DMS79 (cell line): Measurements from ENCODE around the gene ZBTB38.

Experiments
- DNase-seq: peaks from one replicate; lab custom pipeline; 2025; lab: John Stamatoyannopoulos, UW

ZBTB38 gene

DNA sequence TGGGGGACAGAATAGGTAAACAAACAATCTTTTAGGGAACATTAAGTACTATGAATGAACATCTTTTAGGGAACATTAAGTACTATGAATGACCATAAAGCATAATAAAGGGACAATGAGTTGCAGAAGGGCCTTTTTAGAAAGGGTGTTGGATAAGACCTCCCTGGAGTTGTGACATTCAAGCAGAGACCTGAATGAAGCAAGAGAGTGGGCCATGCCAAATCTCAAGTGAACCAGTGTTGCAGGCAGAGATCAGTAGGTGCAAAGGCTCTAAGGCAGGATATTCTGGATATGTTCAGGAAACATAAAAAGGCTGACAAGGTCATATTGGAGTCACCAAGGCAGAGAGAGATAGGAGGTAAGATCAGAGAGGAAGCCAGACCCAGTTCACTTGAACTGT, 29.4 kb upstream of the ZBTB38 start:
- DNase-seq, result no peak

DNA sequence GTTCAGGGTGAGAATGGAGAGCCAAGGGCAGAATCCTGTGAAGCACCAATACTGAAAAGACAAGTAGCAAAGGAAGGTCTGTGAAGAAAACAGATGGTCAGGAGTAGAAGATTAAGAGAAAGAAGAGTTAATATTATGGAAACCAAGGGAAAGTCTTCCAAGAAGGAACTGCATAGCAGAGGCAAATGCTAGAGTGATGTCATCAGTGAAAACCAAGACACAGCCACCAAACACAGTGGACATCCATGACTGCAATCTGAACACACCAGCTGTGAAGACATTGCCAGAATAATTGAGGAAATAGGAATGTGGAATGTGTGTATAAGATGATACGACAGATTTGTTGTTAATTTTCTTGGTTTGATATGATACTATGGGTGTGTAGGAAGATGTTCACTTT, 26.8 kb upstream of the ZBTB38 start:
- DNase-seq, result no peak

DNA sequence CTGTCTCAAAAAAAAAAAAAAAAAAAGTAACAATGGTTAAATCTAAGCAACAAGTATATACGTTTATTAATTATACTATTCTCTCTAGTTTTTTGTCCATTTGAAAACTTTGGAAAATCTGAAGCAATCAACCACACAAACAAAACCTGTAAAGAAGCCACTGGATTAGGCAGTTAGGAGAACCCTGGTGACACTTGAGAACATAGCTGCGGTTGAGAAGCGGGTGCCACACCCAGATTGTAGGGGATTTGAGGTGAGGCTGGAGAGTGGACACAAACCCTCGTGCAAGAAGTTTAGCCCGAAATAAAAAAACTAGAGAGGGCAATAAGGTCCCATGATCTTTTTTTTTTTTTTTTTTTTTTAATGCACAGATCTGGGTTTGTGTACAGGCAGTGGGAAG, 25.9 kb upstream of the ZBTB38 start:
- no peak for DNase-seq

DNA sequence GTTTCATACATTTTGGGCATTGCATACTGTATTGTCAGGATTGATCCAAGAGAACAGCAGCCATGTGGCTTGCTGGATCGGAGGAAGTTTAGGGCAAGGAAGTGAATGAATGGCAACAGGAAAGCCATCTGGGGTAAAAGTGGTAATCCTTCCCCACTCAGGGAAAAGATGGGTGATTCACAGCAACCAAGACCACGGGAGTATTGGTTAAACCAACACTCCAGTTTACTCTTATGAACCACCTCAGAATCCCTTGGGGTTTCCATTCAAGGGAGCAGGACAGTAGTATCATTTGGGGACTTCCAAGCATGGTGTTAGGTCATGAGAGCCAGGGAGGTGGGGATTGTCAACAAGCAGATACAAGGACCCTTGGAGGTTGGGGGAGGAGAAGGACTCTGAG, 25.2 kb upstream of the ZBTB38 start:
- DNase-seq, result no peak

DNA sequence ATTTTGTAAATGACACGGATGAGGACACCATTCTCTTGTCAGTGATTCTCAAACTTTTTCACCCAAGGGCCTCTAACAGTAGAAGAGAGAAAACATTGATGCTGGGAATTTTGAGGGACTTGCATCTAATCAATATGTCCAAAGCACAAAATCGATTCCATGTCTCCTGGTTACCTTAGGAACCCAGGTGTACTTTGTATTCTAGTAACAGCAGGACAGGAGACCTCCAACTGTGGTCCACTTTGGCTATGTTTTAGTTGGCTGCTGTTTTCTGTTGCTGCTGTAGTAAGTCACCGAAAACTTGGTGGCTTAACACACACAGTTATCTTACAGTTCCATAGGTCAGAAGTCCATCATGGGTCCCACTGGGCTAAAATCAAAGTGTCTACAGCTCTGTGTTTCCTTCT, 24.4 kb upstream of the ZBTB38 start:
- DNase-seq, result no peak

DNA sequence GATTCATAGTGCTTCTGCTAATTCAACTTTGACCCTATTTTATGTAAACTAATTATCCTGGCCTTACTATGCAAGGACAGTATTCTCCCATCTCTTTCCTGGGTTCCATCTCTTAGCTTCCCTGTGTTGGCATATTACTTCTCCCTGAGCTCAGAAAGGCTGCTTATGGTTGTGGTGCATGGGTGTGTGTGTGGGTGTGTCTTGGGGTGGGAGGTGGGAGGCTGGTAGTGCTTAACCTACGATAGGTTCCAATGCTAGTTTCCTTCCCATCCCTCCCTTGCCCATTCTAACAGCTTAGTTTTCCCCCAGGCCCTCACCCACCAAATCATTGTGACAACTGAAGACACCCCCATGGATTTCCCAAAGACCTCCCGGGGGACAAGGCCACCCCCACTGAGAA, 22.8 kb upstream of the ZBTB38 start:
- no peak for DNase-seq

DNA sequence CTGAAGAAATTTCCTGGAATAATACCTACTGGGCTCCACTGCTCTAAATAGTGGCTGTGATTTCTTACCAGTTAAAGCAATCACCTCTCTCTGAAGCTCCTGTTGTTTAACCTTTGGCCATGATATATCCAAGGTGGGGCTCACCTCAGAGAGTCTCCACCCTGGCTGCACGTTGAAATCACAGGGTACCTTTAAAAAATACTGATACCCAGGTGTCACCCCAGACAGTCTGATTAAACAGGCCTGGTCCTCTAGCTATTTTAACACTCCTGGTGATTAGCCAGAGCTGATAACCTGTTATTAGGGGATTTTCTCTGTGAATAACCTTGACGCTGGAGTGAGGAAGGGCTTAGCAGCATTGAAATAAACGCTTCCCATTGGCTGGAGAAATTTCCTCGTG, 22.3 kb upstream of the ZBTB38 start:
- no peak for DNase-seq

DNA sequence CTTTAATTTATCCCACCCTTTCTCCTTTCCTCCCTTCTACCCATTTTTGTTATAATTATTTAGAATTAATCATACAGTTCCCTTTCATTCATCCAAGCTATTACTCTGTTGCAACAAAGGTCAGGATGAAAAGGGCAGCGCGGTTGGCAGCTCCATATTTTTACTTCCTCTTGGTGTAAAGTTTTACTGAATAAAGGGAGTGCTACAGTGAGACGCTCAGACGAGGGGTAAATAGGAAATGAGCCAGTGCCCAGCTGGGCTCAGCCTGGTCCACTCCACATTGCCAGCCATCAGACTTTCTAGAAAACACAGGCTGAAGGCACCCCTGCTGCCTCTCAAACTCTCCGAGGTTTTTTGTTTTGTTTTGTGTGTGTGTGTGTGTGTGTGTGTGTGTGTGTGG, 21.9 kb upstream of the ZBTB38 start:
- DNase-seq, result no peak

DNA sequence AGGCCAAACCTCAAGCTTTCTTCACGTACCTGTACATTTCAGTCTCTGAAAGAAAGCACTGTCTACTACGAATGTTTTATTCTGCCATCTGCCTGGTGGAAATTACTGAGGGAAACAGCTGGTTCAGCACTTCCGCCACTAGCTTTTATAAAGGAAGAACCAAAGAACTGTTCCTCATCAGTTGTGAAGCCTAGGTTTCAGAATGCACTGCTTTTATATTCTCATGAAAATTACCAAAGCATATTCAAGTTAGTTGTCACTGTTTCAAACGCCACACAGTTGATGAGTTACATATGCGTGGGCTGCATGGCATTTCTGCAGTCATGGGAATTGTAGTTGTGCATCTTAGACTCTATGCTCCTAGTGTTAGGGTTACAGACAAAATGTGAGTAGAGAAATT, 21.5 kb upstream of the ZBTB38 start:
- no peak for DNase-seq

DNA sequence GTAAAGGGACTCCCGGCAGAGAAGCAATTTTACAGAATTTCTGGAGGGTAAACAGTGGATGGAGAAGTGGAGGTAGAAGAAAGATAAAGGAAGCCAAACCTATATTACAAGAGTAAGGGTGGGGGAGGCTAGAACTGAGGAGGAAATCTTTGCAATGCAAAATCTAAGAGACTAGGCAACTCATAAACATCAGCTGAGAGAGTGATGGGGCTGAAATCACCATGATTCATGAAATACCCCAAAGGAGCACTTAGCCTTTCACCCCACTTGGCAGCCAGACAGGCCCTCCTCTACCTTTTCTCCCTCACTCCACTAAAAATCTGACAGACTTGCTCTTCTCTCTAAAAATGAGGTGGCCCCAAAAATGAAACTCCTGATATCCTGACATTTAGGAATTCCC, 19.5 kb upstream of the ZBTB38 start:
- no peak for DNase-seq

DNA sequence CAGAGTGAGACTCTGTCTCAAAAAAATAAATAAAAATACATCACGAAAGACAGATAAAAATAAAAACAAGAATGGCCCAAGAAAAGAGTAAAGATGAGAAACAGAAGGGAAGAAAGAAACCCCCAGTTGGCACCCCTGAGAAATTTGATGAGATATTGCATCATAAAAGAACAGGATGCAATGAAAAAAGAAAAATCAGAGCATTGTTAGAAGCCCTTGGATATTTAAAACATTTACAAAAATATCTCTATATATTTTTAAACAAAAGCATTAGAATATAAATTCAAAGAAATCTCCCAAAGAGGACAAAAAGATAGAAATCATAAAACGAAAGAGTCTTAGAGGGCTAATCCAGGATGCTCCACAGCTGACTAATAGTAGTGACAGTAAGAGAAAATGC, 18.6 kb upstream of the ZBTB38 start:
- DNase-seq, result no peak

DNA sequence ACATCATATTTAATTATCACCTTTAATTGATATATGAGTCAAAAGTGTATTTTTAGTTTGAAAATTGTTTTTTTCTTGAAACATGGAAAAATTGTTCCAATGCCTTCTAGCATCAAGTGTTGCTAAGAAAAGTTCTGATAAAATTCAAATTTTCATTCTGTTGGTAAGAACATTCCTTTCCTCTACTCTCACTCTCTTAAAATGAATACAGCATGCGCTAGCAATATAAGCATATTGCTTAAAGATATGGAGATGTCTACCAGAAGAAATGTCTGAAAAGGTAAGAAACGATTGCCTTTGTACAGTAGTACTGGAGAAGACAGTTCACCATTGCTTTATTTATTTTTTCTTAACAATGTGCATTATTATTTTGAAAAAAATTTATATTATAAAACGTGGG, 17.6 kb upstream of the ZBTB38 start:
- DNase-seq, result no peak

DNA sequence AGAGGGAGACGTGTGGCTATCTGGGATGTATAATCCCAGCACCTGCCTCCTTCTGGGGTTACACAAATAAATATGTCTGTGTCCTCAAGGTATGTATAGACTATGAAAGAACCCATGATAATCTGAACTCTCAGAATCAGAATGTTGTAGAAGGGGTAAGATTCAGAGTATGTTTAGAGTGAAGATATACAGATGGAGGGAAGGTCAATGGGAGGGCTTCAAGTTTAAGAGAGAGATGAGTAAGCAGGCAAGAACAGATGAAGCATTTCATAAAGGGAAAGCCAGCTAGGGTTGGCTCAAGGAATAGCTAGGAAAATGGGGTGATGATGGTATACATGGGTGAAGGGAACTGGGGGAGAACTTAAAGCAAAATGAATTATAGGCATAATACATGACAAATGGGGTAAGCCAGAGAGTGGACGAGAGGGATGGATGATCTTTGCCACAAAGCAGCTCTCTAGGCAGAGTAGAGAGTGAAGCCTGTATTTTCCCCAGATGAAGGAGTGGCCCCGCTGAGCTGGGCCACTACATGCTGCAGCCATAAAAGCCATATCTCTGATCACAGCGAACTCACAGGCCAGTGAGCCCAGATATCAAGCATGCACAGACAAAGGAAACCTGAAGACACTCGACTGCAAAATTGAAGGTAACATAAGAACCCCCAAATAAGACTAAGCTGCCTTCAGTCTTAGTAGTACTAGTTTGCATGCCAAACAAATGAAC, 15.9 kb upstream of the ZBTB38 start:
- DNase-seq, result no peak

DNA sequence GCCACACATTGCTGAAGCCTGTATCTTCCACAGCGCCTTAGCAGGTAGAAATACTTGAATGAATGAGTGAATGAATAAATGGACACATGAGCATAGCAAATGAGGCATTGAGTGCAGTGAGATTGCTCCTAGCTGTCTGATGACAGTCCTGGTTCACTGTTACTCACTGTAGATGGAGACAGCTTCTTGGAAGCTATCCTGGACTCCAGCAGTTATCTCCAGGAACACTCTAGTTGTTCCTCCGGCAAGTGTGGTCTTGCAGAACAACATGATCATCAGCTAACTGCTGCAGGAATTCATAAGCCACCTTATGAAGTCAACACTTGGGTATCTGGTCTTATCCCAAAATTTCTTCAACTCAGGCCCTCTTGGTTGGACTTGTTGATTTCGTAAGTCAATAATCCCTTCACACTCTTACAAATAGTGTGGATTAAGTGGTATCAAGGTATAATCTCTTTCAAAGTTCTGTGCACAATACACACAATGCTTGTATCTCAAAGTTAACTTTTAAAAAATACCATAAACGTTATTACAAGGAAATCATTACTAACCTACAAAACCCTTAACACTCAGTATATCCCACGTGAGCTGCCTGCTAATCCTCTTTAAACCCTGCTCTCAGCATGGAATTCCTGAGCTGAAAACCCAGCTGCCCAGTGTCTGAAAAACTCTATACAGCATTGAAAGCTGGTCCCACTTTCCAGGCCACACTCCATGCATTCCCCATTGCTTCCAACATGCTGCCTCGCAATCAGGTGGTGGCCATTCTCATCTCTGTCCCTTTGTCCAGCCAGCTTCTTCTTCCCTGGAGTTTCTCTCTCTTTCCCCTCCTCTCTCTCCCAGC, 14.4 kb upstream of the ZBTB38 start:
- no peak for DNase-seq

DNA sequence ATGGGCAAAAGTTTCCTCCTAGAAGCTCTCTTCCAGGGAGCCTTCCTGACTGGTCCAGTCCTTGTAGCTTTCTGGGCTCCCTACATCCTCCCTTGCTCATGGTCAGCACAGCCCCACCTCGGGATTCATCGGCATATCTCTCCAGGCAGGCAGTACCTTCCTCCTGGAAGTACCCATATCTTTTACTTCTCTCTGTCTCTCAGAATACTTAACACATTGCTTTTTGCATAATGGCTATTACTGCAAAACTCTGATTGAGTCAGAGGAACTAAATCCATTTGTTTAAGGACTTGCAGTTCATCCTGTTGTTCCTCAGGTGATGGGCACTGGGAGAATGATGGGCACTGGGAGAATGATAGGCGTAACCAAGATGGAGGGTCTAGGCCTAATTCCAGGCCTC, 13.8 kb upstream of the ZBTB38 start:
- DNase-seq, result no peak

DNA sequence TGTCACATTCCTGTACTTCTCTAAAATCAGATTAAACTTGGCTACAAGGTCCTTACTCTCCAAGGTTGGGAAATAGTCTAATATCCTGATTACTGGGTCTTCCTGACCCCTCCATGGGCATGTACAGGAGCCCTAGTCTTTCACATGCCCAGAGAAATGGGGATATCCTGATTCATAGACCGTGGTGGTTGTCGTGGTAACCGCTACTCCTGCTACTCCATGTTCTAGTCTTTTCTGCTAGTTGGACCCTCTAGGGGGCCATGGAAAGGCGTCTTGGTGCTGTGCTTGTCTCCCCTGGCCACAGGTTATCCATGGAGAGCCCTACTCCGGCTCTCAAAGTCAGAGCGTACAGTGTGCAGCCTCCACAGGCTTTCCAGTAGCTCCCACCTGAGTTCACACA, 13.1 kb upstream of the ZBTB38 start:
- no peak for DNase-seq

DNA sequence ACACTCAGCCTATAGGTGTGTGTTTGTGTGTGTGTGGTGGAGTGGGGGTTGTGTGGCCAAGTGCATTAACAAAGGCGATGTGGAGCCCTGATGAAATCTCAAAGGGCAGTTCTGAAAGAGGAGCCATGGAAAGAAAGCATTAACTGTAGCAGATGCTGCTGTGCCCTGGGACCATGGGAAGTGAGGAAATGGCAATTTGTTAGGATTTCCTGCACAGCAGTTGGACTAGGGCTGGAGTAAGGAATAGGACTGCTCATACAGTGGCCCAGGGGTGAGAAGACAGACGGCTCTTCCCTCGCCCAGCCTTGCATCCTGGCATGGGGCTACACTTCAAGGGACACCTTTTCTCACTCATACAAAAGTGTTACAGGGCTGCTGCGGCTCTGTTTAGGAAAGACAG, 12.3 kb upstream of the ZBTB38 start:
- no peak for DNase-seq

DNA sequence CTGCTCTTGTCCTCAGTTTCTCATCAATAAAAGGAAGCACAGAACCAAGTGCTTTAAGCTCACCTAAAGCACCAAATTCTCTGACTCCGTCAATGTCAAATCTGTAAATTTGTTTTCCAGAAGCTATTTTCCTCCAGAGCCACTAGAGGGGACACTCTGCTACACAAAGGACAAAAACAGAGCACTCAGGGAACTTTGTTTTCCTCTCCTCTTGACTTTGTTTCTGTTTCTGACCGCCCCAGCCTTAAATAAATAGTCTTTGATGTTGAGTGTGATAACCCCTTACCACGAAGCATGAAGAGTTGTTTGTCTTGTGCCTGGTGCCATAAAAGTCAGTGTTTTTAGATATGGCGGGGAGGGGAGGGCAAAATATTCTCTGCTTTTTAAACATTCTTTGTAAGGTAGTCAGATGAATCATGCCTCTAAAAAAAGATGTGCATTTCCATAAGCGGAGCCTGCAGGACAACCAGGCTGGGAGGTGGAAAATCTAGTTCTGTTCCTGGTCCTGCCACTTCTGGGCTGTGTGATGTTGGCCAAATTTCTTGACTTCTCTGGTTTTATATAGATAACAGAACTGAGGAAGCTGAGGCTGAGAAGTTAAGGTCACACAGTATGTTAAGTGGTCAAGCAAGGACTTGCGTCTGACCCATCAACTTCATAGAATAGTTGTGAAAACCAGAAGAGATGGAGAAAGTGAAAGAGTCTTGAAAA, 7.3 kb upstream of the ZBTB38 start:
- peak; percentile 12 for DNase-seq

DNA sequence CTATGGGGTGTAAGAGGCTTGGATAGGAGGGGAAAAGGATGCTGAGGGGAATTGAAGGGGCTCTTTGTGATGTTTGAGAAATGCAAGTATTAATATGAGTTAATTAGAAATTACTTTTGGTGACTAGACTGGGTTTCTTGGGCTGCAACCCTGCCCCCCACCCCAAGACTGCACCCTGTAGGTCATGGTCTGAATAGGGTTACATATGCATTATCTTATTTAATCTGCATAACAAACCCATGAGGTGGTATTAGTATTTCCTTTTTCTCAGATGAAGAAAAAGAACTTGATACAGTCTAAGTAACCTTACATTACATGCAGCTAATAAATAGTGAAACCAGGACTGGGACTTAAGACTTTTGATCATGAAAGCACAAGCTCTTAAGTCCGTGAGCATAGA, 5.6 kb upstream of the ZBTB38 start:
- DNase-seq, result no peak

DNA sequence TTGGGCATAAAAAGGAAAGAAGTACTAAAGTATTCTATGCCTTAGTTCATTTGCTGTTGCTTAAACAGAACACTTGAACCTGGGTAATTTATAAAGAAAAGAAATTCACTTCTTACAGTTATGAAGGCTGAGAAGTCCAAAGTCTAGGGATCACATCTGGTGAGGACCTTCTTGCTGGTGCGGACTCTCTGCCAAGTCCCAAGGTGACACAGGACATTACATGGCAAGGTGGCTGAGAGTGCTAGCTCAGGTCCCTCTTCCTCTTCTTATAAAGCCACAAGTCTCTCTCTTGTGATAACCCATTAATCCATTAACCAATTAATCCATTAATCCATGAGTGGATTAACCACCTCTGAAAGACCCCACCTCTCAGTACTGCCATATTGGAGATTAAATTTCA, 3.1 kb upstream of the ZBTB38 start:
- DNase-seq, result no peak

DNA sequence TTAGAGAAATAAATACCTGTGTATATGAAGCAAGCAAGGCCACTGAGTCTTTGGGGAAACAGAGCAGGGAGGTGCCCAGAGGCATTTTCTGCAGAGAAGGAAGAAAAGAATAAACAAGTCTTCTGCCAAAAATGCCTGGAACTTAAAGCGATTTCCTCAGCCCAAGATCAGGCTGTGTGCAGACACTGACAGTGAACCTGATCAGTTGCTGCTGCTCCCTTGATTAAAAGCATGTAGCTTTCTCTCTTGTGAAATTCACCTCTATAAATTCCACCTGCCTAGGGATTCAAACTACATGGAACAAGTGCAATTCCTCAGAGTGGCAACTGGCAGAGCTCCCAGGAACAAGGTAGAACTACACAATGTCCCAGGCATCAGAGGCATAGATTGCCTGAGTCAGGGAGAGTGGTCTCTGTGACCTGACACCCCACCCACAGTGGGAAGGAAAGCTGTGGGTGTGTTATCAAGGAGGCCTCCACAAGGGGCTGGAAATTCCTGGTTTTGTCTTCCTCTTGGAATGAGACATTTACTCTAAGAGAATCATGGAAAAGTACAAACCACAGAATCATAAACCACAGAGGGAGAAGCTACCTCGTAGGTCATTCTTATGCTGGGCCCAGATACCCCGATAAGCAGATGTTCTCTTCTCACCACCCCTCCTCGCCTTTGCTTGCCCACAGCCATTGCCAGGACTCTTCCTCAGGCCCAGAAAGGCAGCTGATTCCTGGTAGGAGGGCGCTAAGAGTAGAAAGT, 1.8 kb upstream of the ZBTB38 start:
- DNase-seq, result no peak

DNA sequence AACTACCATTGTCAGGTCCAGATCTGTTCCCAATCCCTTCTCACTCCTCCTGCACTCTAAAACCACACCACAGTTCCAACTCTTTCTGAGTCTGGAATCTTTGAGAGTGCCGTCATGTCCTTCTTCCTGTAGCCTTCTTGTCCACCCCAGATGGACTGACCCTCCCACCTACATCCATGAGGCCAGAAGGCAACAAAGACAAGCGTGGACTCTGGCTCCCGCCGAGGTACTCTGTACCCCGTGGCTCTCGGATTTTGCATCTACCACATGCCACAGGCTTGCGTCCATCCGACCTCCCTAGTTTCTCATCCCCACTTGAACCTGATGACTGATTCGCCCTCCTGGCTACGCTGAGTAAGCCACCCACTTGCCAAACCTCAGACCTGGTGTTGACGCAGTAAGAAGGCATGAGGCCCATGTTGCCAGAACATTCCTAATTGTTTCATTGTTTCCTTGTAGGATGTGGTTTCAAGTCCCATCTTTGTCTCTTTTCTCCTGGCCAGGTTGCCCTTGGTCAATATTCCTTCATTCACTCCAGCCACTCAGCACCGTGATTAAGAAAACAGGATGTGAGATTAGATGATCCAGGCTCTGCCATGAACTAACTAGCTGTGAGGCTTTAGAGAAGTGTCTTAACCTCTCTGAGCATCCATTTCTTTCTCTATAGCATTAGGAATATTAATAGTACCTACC, 1.1 kb upstream of the ZBTB38 start:
- DNase-seq, result no peak
